Panc1 (cell line): Measurements from ENCODE around the gene CUL7. TPM values are rescaled to one million over a fixed set of nuclear protein-coding genes. Genes with fewer than 3 reads are reported as not detected.
"Not testable (repeated sequence)": the region's sequence is repeated elsewhere in the genome, so short reads cannot be mapped to it uniquely, and the experiment has no call there.

Experiments used
- ATAC-seq: fragments of 200-7000 bp; cut with Tn5 transposase; 2 replicates; pipeline ENCODE4 v1.9.1; 2020; ENCODE audit warnings: mild to moderate bottlenecking, moderate library complexity
- BruUV-seq: library from RNA; stranded (reverse); fragments of 400-500 nt; replicated peaks from 2 replicates; lab custom pipeline; 2021; lab: Mats Ljungman, UMichigan
- CTCF ChIA-PET: fragments of 300-600 bp; sonication (Branson Sonifier 250); formaldehyde crosslinking; loops from one replicate; lab custom pipeline; 2022; ENCODE audit warnings: antibody characterized with exemption; lab: Charles Lee
- POLR2A ChIA-PET: fragments of 300-600 bp; sonication (Branson Sonifier 250); formaldehyde crosslinking; loops from one replicate; lab custom pipeline; 2022; ENCODE audit warnings: antibody characterized with exemption; lab: Charles Lee
- DNase-seq: peaks from one replicate; pipeline ENCODE4 v3.0.0-alpha.2; 2010; ENCODE audit warnings: low read depth, low spot score
- H3K27ac ChIP-seq: 2 replicates; pipeline ENCODE4 v1.5.1; 2011; ENCODE audit warnings: mild to moderate bottlenecking, low read length, inconsistent platforms
- H3K27me3 ChIP-seq: fragments of 200-500 bp; sonication (Bioruptor generic); 2 replicates; pipeline ENCODE4 v1.6.0; 2014; ENCODE audit warnings: low read length, inconsistent platforms; ENCODE audit not compliant: control insufficient read depth, insufficient read depth
- H3K36me3 ChIP-seq: fragments of 200-500 bp; sonication (Bioruptor generic); 2 replicates; pipeline ENCODE4 v1.5.1; 2014; ENCODE audit warnings: inconsistent platforms, mild to moderate bottlenecking, low read length, moderate library complexity; ENCODE audit not compliant: control insufficient read depth, insufficient read depth
- H3K4me1 ChIP-seq: 2 replicates; pipeline ENCODE4 v1.5.1; 2011; ENCODE audit warnings: inconsistent platforms, mild to moderate bottlenecking, low read length, moderate library complexity; ENCODE audit not compliant: control insufficient read depth, insufficient read depth
- H3K4me3 ChIP-seq, 2 experiments: 2 replicates each; pipeline ENCODE4 v1.5.1; 2011 to 2012; ENCODE audit warnings: low read depth in 2 of 2, low read length in 2 of 2, mild to moderate bottlenecking in 2 of 2, inconsistent platforms in 1 of 2, moderate library complexity in 1 of 2
- H3K9me3 ChIP-seq: fragments of 200-500 bp; sonication (Bioruptor generic); 2 replicates; pipeline ENCODE4 v1.5.1; 2014; ENCODE audit warnings: low read depth, mild to moderate bottlenecking, inconsistent platforms, low read length, moderate library complexity; ENCODE audit not compliant: control insufficient read depth, insufficient read depth
- CTCF ChIP-seq: fragments of 450-650 bp; IDR thresholded peaks from 2 replicates; pipeline ENCODE4 v1.5.1; 2017; ENCODE audit warnings: mild to moderate bottlenecking
- POLR2AphosphoS5 ChIP-seq: IDR thresholded peaks from 2 replicates; pipeline ENCODE4 v1.6.1; 2012; ENCODE audit warnings: mild to moderate bottlenecking, low read depth, low read length, moderate library complexity
- REST ChIP-seq, 2 experiments: IDR thresholded peaks; 2 replicates each; pipeline ENCODE4 v1.6.1; 2011 to 2012; ENCODE audit warnings: low read depth in 2 of 2, control low read depth in 1 of 2, low read length in 1 of 2, mild to moderate bottlenecking in 1 of 2, moderate library complexity in 1 of 2; ENCODE audit not compliant: insufficient read depth in 1 of 2
- SIN3A ChIP-seq: IDR thresholded peaks from 2 replicates; pipeline ENCODE4 v1.6.1; 2012; ENCODE audit warnings: low read depth, mild to moderate bottlenecking, low read length, moderate library complexity, borderline replicate concordance; ENCODE audit not compliant: insufficient read depth
- TCF7L2 ChIP-seq: IDR thresholded peaks from 2 replicates; pipeline ENCODE4 v1.6.1; 2011; ENCODE audit warnings: mild to moderate bottlenecking, low read depth, low read length, inconsistent platforms
- in situ Hi-C: cut with HindIII; loops from 2 replicates; pipeline ENCODE4 v1.10.0; 2016; ENCODE audit warnings: low sequenced_read_pairs, low pct_unique_long_range_greater_than_20kb
- intact Hi-C: fragments of 100-400 bp; cut with micrococcal nuclease; formaldehyde crosslinking; loops from one replicate; pipeline ENCODE4 v1.10.0; 2022; ENCODE audit not compliant: unreplicated experiment
- total RNA-seq: library from RNA; stranded (reverse); gene quantifications from one replicate; pipeline ENCODE4 v1.2.1, GENCODE V29; 2021; ENCODE audit not compliant: unreplicated experiment

CUL7 gene
- total RNA-seq, 1 experiment from 2014 or later = 32.1 TPM

DNA sequence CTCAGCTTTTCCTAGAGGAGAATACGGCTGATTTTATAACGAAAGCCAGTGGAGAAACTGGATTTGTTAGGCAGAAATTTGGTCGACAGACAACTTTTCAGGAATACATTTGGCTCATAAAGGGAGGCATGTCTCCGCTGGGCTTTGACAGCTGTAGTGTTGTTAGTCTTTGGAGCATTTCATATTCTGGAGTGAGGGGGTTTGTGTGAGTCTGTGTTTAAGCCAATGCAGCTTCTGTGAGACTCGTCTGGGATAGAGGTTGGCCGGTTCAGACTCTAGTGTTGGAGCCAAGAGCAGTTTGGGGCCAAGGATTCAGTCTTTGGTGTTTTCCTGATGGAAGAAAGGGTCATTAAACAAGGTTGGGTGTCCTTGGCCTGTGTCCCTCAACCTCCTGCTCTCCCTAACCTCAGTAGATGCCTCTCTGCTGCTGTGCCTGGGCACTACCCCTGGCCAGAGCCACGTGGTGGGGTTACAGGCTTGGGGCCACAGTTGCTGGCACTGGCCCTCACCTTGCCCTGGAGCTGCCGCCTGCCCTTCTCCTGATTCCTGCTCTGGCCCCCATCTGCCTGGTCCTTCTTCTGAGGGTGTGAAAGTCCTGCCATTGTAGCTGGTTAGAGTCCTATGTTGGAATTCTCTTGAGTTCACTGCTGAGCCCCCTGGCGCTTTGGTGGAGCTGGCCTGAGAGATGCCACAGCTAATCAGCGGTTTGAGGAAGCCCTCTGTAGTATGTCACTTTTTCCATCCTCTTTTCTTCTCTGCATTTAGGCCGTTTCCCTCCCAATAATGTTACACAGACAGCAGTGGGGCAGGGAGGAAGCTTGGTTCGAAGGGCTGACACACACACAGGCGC is 29.4 kb upstream of the CUL7 start:
- H3K27ac ChIP-seq = peak overlapping the region; percentile 54
- no peak for TF ChIP-seq POLR2AphosphoS5
- no peak for TF ChIP-seq SIN3A
- TF ChIP-seq REST (IDR thresholded peaks at IDR 0.05; ENCODE audit: insufficient read depth in 1 of 2, low read depth in 2 of 2, low read length in 1 of 2) = no peak
- no peak for TF ChIP-seq TCF7L2
- TF ChIP-seq CTCF = no peak
- in situ Hi-C loops = no loop called here
- intact Hi-C loops = no loop called here
- ChIA-PET POLR2A (no interaction called here), CTCF (interaction anchor here (0.6 kb wide), 1 partner anchor 17 kb away, joined by 6 read pairs; no protein-coding TSS in a partner anchor)
- no peaks in the 10 kb centered on the region for H3K36me3 ChIP-seq
- H3K27me3 ChIP-seq = no peaks in the 10 kb centered on the region
- DNase-seq (no peak), ATAC-seq (0 out of 2 replicates have a peak, but pooled peaks have one; percentile 10)
- peaks cover 54% of the 10 kb centered on the region for H3K4me1 ChIP-seq
- H3K9me3 ChIP-seq = no peaks in the 10 kb centered on the region
- H3K4me3 ChIP-seq = no peak overlapping the region
- no TSS peak for BruUV-seq

DNA sequence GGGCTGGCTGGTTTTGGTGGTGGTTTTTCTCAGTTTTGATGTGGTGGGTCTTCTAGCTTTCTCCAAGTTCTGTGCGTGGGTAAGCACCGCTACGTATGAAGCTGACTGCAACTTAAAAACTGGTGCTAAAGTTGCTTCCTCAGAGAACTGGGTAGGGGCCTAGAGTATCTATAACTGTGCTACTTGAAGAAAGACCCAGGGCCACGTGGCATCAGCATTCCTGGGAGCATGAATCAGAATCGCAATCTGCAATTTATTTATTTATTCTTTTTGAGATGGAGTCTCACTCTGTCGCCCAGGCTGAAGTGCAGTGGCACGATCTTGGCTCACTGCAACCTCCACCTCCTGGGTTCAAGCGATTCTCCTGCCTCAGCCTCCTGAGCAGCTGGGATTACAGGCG is 28.3 kb upstream of the CUL7 start:
- POLR2A ChIA-PET, CTCF ChIA-PET, H3K4me3 ChIP-seq, BruUV-seq, DNase-seq, in situ Hi-C loops, H3K36me3 ChIP-seq, H3K27me3 ChIP-seq, ATAC-seq, H3K9me3 ChIP-seq, intact Hi-C loops: not testable (repeated sequence)
- peaks cover 49% of the 10 kb centered on the region for H3K4me1 ChIP-seq
- H3K27ac ChIP-seq = peak overlapping the region; percentile 60; the same call in 1 of the 2 replicates

GRCh38 chr6:43081043-43081442 is 27.4 kb upstream of the CUL7 start:
- CTCF ChIA-PET = no interaction called here
- no peak for DNase-seq
- H3K27me3 ChIP-seq = no peaks in the 10 kb centered on the region

More at GRCh38 chr6:43081043-43081442, 27.4 kb upstream of the CUL7 start:
- intact Hi-C loops = no loop called here
- BruUV-seq = no TSS peak
- Histone ChIP-seq H3K9me3 (no peaks in the 10 kb centered on the region), H3K4me3 (no peak overlapping the region), H3K4me1 (peaks cover 44% of the 10 kb centered on the region), H3K36me3 (peaks cover 3% of the 10 kb centered on the region; the same call in 1 of the 2 replicates), H3K27ac (peak overlapping the region; percentile 45)
- ATAC-seq = no peak
- POLR2A ChIA-PET = interaction anchor here (0.7 kb wide), 1 partner anchor 16 kb away, joined by 3 read pairs; no protein-coding TSS in a partner anchor
- TF ChIP-seq CTCF = no peak
- TF ChIP-seq REST (IDR thresholded peaks at IDR 0.05; ENCODE audit: insufficient read depth in 1 of 2, low read depth in 2 of 2, low read length in 1 of 2) = no peak
- no peak for TF ChIP-seq POLR2AphosphoS5
- in situ Hi-C loops = no loop called here
